K562 (cell line): ENCODE measurements around the gene NCAPD2. TPM values are rescaled to one million over a fixed set of nuclear protein-coding genes. Genes with fewer than 3 reads are reported as not detected.

Source experiments
- ATAC-seq: fragments of 200-7000 bp; cut with Tn5 transposase; 3 replicates; pipeline ENCODE4 v1.9.1; 2020; ENCODE audit warnings: moderate library complexity
- BruUV-seq: library from RNA; stranded (reverse); fragments of 400-500 nt; replicated peaks from 2 replicates; lab custom pipeline; 2021; lab: Mats Ljungman, UMichigan
- CTCF ChIA-PET: fragments of 300-600 bp; formaldehyde crosslinking; extraction: SDS; loops from one replicate; lab custom pipeline; 2021; ENCODE audit warnings: low intra/inter-chr PET ratio; lab: Yijun Ruan, JAX
- POLR2A ChIA-PET: fragments of 300-600, 350-650 bp; sonication (Branson Sonifier 250); formaldehyde crosslinking; extraction: SDS; loops from one replicate; lab custom pipeline; 2021; ENCODE audit warnings: antibody characterized with exemption, inconsistent platforms; lab: Yijun Ruan, JAX
- DNase-seq, 4 experiments: peaks; one replicate each; pipeline versions ENCODE4 v3.0.0 to v3.0.0-alpha.2; 2011 to 2018; ENCODE audit warnings: low spot score in 3 of 4, mixed read lengths in 3 of 4; ENCODE audit errors: extremely low read depth in 1 of 4
- FAIRE-seq: peaks from 2 replicates; lab custom pipeline; 2011; peaks lifted over from hg19 to GRCh38; lab: Jason Lieb, UNC
- H2AFZ ChIP-seq: 2 replicates; pipeline ENCODE4 v1.6.0; 2011; ENCODE audit warnings: low read depth, low read length, control low read depth, inconsistent platforms
- H3K27ac ChIP-seq: fragments of 200-600 bp; 3 replicates; pipeline ENCODE4 v1.8.0; 2011; ENCODE audit warnings: low read depth, mild to moderate bottlenecking, control low read depth, inconsistent platforms, low read length, moderate library complexity, mixed read lengths; ENCODE audit errors: extremely low read depth
- H3K27me3 ChIP-seq, 2 experiments: fragments of 300-600 bp in 1 of 2; 2 replicates in 1 of 2; 3 replicates in 1 of 2; pipeline versions ENCODE4 v1.6.0 to v1.8.0; 2011; ENCODE audit warnings: inconsistent platforms in 2 of 2, low read length in 2 of 2, mild to moderate bottlenecking in 1 of 2, mixed read lengths in 1 of 2, moderate library complexity in 1 of 2; ENCODE audit not compliant: control insufficient read depth in 2 of 2, insufficient read depth in 2 of 2
- H3K36me3 ChIP-seq: fragments of 300-600 bp; 3 replicates; pipeline ENCODE4 v1.8.0; 2011; ENCODE audit warnings: mild to moderate bottlenecking, low read length, inconsistent platforms; ENCODE audit not compliant: control insufficient read depth, insufficient read depth
- H3K4me1 ChIP-seq, 2 experiments: fragments of 200-600 bp in 1 of 2; replicated peaks in 1 of 2; 2 replicates in 1 of 2; 3 replicates in 1 of 2; pipeline versions ENCODE4 v1.5.1 to v1.8.0; 2011; ENCODE audit warnings: inconsistent platforms in 2 of 2, low read length in 2 of 2, mild to moderate bottlenecking in 1 of 2, mixed read lengths in 1 of 2, moderate library complexity in 1 of 2; ENCODE audit not compliant: control insufficient read depth in 2 of 2, insufficient read depth in 2 of 2
- H3K4me2 ChIP-seq: 2 replicates; pipeline ENCODE4 v1.6.1; 2011; ENCODE audit warnings: low read length, control low read depth, inconsistent platforms, mixed read lengths; ENCODE audit not compliant: insufficient read depth
- H3K4me3 ChIP-seq: fragments of 200-600 bp; sonication (generic), shearing (Covaris generic); 2 replicates; pipeline ENCODE4 v1.5.1; 2016; ENCODE audit warnings: control low read depth, inconsistent platforms
- H3K79me2 ChIP-seq: fragments of 200-600 bp; 3 replicates; pipeline ENCODE4 v1.8.0; 2011; ENCODE audit warnings: low read length, inconsistent platforms; ENCODE audit not compliant: control insufficient read depth, insufficient read depth
- H3K9ac ChIP-seq, 2 experiments: 2 replicates each; pipeline versions ENCODE4 v1.6.0 to v1.6.1; 2011; ENCODE audit warnings: low read depth in 2 of 2, low read length in 2 of 2, control low read depth in 1 of 2, inconsistent platforms in 1 of 2, mild to moderate bottlenecking in 1 of 2, mixed read lengths in 1 of 2; ENCODE audit not compliant: insufficient read depth in 1 of 2
- H3K9me1 ChIP-seq: one replicate; pipeline ENCODE4 v1.6.0; 2011; ENCODE audit warnings: inconsistent platforms, mild to moderate bottlenecking, low read length, moderate library complexity; ENCODE audit not compliant: control insufficient read depth, insufficient read depth
- H3K9me3 ChIP-seq: replicated peaks from 2 replicates; pipeline ENCODE4 v1.5.1; 2011; ENCODE audit warnings: low read depth, low read length, inconsistent platforms; ENCODE audit not compliant: control insufficient read depth, insufficient read depth
- H4K20me1 ChIP-seq: replicated peaks from 2 replicates; pipeline ENCODE4 v1.6.1; 2011; ENCODE audit warnings: low read length, inconsistent platforms, mixed read lengths; ENCODE audit not compliant: control insufficient read depth, insufficient read depth
- IFI16 ChIP-seq: fragments of 250-450 bp; sonication (Bioruptor Pico); IDR thresholded peaks from 2 replicates; pipeline ENCODE4 v2.1.2; 2022; ENCODE audit warnings: mild to moderate bottlenecking, inconsistent platforms
- MAZ ChIP-seq, 2 experiments: fragments of 450-650 bp in 1 of 2; sonication (generic) in 1 of 2; formaldehyde crosslinking; IDR thresholded peaks in 1 of 2; conservative IDR thresholded peaks in 1 of 2; 2 replicates each; pipeline versions ENCODE4 v1.4.0 to v1.5.0; 2020; ENCODE audit warnings: mild to moderate bottlenecking in 1 of 2, missing genetic modification reagents in 1 of 2
- VEZF1 ChIP-seq: fragments of 200-800 bp; sonication (Bioruptor generic); IDR thresholded peaks from 2 replicates; pipeline ENCODE4 v1.6.1; 2017; ENCODE audit warnings: missing genetic modification characterization, missing compliant biosample characterization
- ZNF407 ChIP-seq: fragments of 450-650 bp; IDR thresholded peaks from 2 replicates; pipeline ENCODE4 v1.6.1; 2016; ENCODE audit warnings: low read depth
- WGBS: fragments of 100-300 bp; shearing (Covaris generic); methylation state at CpG from one replicate; pipeline ENCODE4 v1.1.6; 2016; ENCODE audit warnings: low coverage, mixed read lengths; ENCODE audit not compliant: insufficient coverage; ENCODE audit errors: missing lambda C conversion rate; 5-methylcytosine and 5-hydroxymethylcytosine counted together
- in situ Hi-C: fragments of 300-500 bp; cut with MboI; formaldehyde crosslinking; loops from 4 replicates; pipeline ENCODE4 v1.15.0; 2018; ENCODE audit warnings: inconsistent platforms, mixed read lengths
- intact Hi-C: fragments of 100-400 bp; cut with micrococcal nuclease; formaldehyde crosslinking; loops from 2 replicates; pipeline ENCODE4 v1.14.2; 2022
- polyA plus RNA-seq, 8 experiments: library from polyadenylated mRNA; depleted of rRNA in 4 of 8; stranded (reverse) in 5 of 8; unstranded in 3 of 8; fragments of >200 nt; fragmentation: Nextera tagmentation in 2 of 8; fragmentation: Illumina TruSeq in 1 of 8; extraction: Ambion mirVana in 2 of 8; extraction: Trizol in 1 of 8; gene quantifications; 2 replicates each; pipeline versions ENCODE4 v1.2.1 to v1.2.3, GENCODE V29; 2011 to 2014; ENCODE audit warnings: inconsistent platforms in 1 of 8, missing spikeins in 1 of 8
- total RNA-seq, 7 experiments: library from RNA; depleted of rRNA in 6 of 7; stranded (reverse); fragments of >200 nt in 6 of 7; fragmentation: Illumina TruSeq in 2 of 7; extraction: Trizol in 2 of 7; gene quantifications; 2 replicates each; pipeline versions ENCODE4 v1.2.1 to v1.2.3, GENCODE V29; 2011 to 2021; ENCODE audit warnings: low replicate concordance in 1 of 7

NCAPD2 gene
- total and polyA plus RNA-seq, 9 of the 15 experiments (the other 6 are each of a cell fraction or from before 2014, with no cell fraction given), result 16.9 to 93.7 (median 68.3) TPM

GRCh38 chr12:6563448-6564050 is 69.6 kb downstream of the NCAPD2 start:
- 84% methylated on average over 6 of the region's 8 CpGs for WGBS
- Histone ChIP-seq H4K20me1 (no peaks in the 10 kb centered on the region; the same call in 1 of the 2 replicates), H3K4me3 (no peak overlapping the region), H3K36me3 (peaks cover 85% of the 10 kb centered on the region), H3K4me1 (peaks cover 0 to 8% of the 10 kb centered on the region in 2 experiments; a peak in 3 of 5 replicates), H3K9me1 (no peaks in the 10 kb centered on the region), H3K27me3 (no peaks in the 10 kb centered on the region), H3K9ac (no peak overlapping the region), H3K27ac (no peak overlapping the region), H3K79me2 (peaks cover 42% of the 10 kb centered on the region), H3K9me3 (no peaks in the 10 kb centered on the region), H2AFZ (no peak overlapping the region), H3K4me2 (no peak overlapping the region)
- DNase-seq, result peak; percentile 45 to 67 (median 52)
- peak; percentile 59 for ATAC-seq
- POLR2A ChIA-PET, result interaction anchor here (0.9 to 1.5 kb wide), 3 partner anchors 10 to 40 kb away, joined by 3 read pairs; no protein-coding TSS in a partner anchor
- no TSS peak for BruUV-seq
- CTCF ChIA-PET, result interaction anchor here (0.7 to 1.1 kb wide), 2 partner anchors 122 to 134 kb away, joined by 3 to 5 read pairs; no protein-coding TSS in a partner anchor
- in situ Hi-C loops, result no loop called here
- intact Hi-C loops, result no loop called here
- peak; percentile 62 for FAIRE-seq
- no peak for TF ChIP-seq IFI16
- no peak for TF ChIP-seq ZNF407
- no peak for TF ChIP-seq VEZF1 (CRISPR knock-in tag)
- TF ChIP-seq MAZ (CRISPR knock-in tag; conservative IDR thresholded peaks at IDR 0.05 in 1 of 2, IDR thresholded peaks at IDR 0.05 in 1 of 2), result 0 out of 4 replicates have a peak, but pooled peaks of 1 of the 2 experiments have one; percentile 25
